Liver (tissue), 3 donors: Measurements from ENCODE around the gene RNF19B.

Source experiments
- CTCF ChIP-seq: fragments of 150-350 bp; IDR thresholded peaks from 2 replicates; pipeline ENCODE4 v1.5.1; 2017; ENCODE audit warnings: improper control_type of control experiment, low read depth, low read length; ENCODE audit not compliant: missing input control
- RAD21 ChIP-seq, 2 donors: IDR thresholded peaks; 2 replicates each; pipeline ENCODE4 v1.6.1; 2016; ENCODE audit warnings: antibody characterized with exemption in 2 of 2, mild to moderate bottlenecking in 2 of 2
- ZBTB33 ChIP-seq: IDR thresholded peaks from 2 replicates; pipeline ENCODE4 v1.6.1; 2016; ENCODE audit warnings: antibody characterized with exemption
- donor health status: healthy.
- donor health status: healthy.

GRCh38 chr1:32918179-32918578 lies 46.4 kb downstream of the RNF19B start:
- no peak for TF ChIP-seq RAD21 (IDR thresholded peaks at IDR 0.05)
- no peak for TF ChIP-seq CTCF
- TF ChIP-seq ZBTB33: no peak
